Measurements from ENCODE around the gene YTHDF1. TPM values are rescaled to one million over a fixed set of nuclear protein-coding genes. Genes with fewer than 3 reads are reported as not detected.
"Not testable (repeated sequence)": the region's sequence is repeated elsewhere in the genome, so short reads cannot be mapped to it uniquely, and the experiment has no call there.

YTHDF1 gene
- total and polyA plus RNA-seq, 8 donors, result 17.8 to 41.1 (median 22.4) TPM

DNA sequence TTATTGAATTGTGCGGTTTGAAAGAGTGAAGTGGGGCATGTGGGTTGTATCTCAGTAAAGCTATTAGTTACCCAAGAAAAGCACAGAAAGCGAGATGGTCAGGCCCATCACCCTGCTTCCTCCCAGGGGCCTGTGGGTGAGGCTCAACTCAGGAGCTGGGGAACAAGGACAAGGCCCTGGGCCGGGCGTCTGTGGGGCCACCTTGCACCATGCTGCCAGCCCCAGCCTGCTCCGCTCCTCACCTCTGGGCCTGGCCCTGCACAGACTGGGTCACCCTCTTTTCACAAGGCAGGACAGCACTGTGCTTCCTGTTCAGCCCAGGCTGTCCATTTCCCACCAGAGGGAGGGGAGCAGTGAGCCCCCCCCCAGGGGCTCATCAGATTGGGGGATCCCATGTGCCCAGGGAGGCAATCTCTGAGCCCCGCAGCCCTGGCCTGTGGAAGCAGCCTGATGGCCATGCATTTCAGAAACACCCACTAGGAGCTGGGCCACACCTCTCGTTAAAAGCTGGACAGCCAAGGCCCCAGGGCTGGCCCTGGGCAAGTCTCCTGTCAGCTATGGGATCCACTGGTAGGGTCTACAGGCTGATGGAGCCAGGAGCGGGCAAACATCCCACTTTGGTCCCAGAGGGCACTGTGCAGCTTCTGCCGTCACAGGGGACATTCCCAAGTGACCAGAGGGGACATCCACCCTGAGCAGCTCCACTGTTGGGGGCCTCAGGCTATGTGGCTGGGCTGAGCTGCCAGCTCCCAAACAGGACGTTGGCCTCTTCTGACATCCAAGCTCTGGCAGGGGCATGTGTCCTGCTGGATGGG, 55.9 kb downstream of the YTHDF1 start:
- H3K4me1 ChIP-seq, result no peaks in the 10 kb centered on the region
- TF ChIP-seq EP300 (IDR thresholded peaks at IDR 0.05) (no peak), CTCF (IDR thresholded peaks at IDR 0.05) (no peak), POLR2A (IDR thresholded peaks at IDR 0.05) (no peak), POLR2AphosphoS5 (IDR thresholded peaks at IDR 0.05) (no peak)
- no peak overlapping the region for H3K4me3 ChIP-seq
- no peaks in the 10 kb centered on the region for H3K9me3 ChIP-seq
- peaks cover 0 to 95% (median 37%) of the 10 kb centered on the region in 3 donors for H3K27me3 ChIP-seq
- intact Hi-C loops (cut with DNase I; ENCODE audit: low total_unique reads), result no loop called here
- WGBS, 5 donors, result 68 to 80% (median 74%) methylated on average over 8 to 10 of the region's 10 CpGs
- H3K36me3 ChIP-seq, result no peaks in the 10 kb centered on the region
- no peak for DNase-seq
- no peak overlapping the region for H3K27ac ChIP-seq

GRCh38 chr20:63159251-63159650, 56.7 kb downstream of the YTHDF1 start:
- H3K9me3 ChIP-seq; H3K36me3 ChIP-seq; H3K4me1 ChIP-seq; intact Hi-C loops (cut with DNase I; ENCODE audit: low total_unique reads); H3K27ac ChIP-seq; H3K4me3 ChIP-seq; DNase-seq: not testable (repeated sequence)
- H3K27me3 ChIP-seq, result peaks cover 0 to 95% (median 39%) of the 10 kb centered on the region in 3 donors
- WGBS, 5 donors, result 81 to 86% (median 84%) methylated on average over 19 to 20 of the region's 20 CpGs

DNA sequence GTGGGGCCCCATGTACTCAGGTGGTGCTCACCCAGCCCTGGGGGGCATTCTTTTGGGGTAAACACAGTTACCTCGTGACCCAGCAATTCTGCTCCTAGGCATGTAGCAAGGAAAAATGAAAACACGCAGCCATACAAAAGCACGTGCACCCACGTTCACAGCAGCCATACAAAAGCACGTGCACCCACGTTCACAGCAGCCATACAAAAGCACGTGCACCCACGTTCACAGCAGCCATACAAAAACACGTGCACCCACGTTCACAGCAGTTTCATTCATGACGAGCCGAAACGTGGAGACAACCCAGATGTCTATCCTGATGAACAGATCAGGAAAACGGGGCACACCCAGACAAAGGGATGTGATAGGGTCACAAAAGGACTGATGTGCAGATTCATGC, 57.1 kb downstream of the YTHDF1 start:
- H3K36me3 ChIP-seq, result no peaks in the 10 kb centered on the region
- 74 to 82% (median 80%) methylated on average over 14 of the region's 14 CpGs for WGBS, 5 donors
- TF ChIP-seq POLR2AphosphoS5 (IDR thresholded peaks at IDR 0.05) (no peak), CTCF (IDR thresholded peaks at IDR 0.05) (no peak), POLR2A (IDR thresholded peaks at IDR 0.05) (no peak), EP300 (IDR thresholded peaks at IDR 0.05) (no peak)
- no peak for DNase-seq
- H3K27ac ChIP-seq, result no peak overlapping the region
- H3K4me3 ChIP-seq, result no peak overlapping the region
- intact Hi-C loops (cut with DNase I; ENCODE audit: low total_unique reads), result no loop called here
- H3K4me1 ChIP-seq, result no peaks in the 10 kb centered on the region
- H3K27me3 ChIP-seq, result peaks cover 0 to 95% (median 39%) of the 10 kb centered on the region in 3 donors
- no peaks in the 10 kb centered on the region for H3K9me3 ChIP-seq

DNA sequence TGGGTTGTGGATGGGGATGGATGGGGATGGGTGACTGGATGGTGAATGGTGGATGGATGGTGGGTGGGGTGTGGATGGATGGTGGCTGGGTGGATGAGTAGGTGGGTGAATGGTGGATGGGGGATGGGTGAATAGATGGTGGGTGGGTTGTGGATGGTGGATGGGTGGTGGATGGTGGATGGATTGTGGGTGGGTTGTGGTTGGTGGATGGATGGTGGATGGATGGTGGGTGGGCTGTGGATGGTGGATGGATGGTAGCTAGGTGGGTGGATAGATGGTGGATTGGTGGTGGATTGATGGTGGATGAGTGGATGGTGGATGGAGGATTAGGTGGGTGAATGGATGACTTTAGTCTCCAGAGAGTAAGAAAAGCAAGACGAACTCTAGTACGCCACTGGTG, 57.6 kb downstream of the YTHDF1 start:
- no peak for DNase-seq

GRCh38 chr20:63157431-63157830, 58.5 kb downstream of the YTHDF1 start:
- intact Hi-C loops (cut with DNase I; ENCODE audit: low total_unique reads); H3K36me3 ChIP-seq; DNase-seq; H3K27ac ChIP-seq; H3K4me3 ChIP-seq; H3K9me3 ChIP-seq; H3K4me1 ChIP-seq: not testable (repeated sequence)
- WGBS, 5 donors, result 76 to 84% (median 78%) methylated on average over 13 of the region's 13 CpGs
- H3K27me3 ChIP-seq, result peaks cover 0 to 95% (median 40%) of the 10 kb centered on the region in 3 donors

More for the DNA sequence above, 57.6 kb downstream of the YTHDF1 start:
- no peak overlapping the region for H3K4me3 ChIP-seq
- no peaks in the 10 kb centered on the region for H3K9me3 ChIP-seq
- H3K27me3 ChIP-seq, result peaks cover 0 to 95% (median 39%) of the 10 kb centered on the region in 3 donors
- H3K4me1 ChIP-seq, result no peaks in the 10 kb centered on the region
- 84 to 100% (median 87%) methylated on average over 2 of the region's 2 CpGs for WGBS, 5 donors
- H3K36me3 ChIP-seq, result no peaks in the 10 kb centered on the region
- TF ChIP-seq POLR2AphosphoS5 (IDR thresholded peaks at IDR 0.05), result no peak
- no peak for TF ChIP-seq CTCF (IDR thresholded peaks at IDR 0.05)
- no peak for TF ChIP-seq POLR2A (IDR thresholded peaks at IDR 0.05)
- TF ChIP-seq EP300 (IDR thresholded peaks at IDR 0.05), result no peak
- intact Hi-C loops (cut with DNase I; ENCODE audit: low total_unique reads), result no loop called here
- H3K27ac ChIP-seq, result no peak overlapping the region
